Measurements from ENCODE around the gene NUDT12.

DNA sequence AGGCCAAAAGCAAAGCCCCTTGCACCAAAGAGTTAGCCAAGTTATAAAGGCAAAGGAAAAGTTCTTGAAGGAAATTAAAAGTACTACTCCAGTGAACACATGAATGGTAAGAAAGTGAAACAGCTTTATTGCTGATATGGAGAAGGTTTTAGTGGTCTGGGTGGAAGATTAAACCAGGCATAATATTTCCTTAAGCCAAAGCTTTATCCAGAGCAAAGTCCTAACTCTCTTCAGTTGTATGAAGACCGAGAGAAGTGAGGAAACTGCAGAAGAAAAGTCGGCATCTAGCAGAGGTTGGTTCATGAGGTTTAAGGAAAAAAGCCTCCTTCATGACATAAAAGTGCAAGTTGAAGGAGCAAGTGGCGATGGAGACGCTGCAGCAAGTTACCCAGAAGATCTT, 3.1 kb upstream of the NUDT12 start:
- TF ChIP-seq CTCF (IDR thresholded peaks at IDR 0.05) (no peak), ZFX (IDR thresholded peaks at IDR 0.05; ENCODE audit: borderline replicate concordance) (no peak)
